ENCODE measurements around the gene SMIM8.

Gene SMIM8

DNA sequence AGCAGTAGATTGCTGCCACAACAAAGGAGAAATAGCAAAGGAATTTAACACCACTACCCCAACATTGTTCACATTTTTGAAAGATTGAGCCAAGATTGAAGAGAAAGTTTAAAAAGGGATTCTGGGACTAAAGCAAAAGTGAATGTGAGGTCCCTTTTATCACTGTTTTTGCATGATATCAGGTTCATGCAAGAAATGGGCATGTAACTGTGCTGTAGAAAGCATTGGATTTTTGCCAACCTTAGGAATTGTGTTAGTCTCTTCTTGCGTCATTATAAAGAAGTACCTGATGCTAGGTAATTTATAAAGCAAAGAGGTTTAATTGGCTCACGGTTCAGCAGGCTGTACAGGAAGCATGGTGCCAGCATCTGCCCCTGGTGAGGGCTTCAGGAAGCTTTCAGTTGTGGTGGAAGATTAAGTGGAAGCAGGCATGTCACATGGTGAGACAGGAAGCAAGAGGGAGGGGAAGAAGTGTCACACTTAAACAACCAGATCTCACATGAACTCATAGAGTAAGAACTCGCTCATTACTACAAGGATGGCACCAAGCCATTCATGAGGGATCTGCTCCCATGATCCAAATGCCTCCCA, 11.3 kb downstream of the SMIM8 start:
- DNase-seq, result no peak

GRCh38 chr6:87334683-87335082, 12.3 kb downstream of the SMIM8 start:
- no peak for DNase-seq
- intact Hi-C loops (cut with DNase I), result no loop called here

More for the DNA sequence above, 11.3 kb downstream of the SMIM8 start:
- intact Hi-C loops (cut with DNase I), result no loop called here

GRCh38 chr6:87336367-87336766, 14.0 kb downstream of the SMIM8 start:
- intact Hi-C loops (cut with DNase I), result no loop called here
- no peak for DNase-seq

DNA sequence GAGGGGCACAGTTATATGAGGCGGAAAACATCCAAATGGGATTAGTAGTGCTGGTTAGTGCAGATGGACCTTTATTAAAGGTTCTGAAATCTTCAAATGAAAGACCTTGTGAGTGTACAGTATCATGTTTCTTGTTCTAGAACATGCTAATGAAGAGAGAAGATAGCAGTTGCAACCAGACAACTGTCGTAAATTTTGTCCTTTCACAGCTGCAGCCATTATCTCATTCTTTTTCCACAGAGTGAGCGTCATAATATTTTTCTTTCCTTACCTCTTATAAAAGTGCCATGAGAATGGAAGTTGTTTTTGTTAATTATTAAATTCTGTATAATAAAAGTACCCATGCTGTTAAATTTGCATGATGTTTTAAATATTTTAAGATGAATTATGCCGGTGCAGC, 17.8 kb downstream of the SMIM8 start:
- DNase-seq, result no peak
- intact Hi-C loops (cut with DNase I), result no loop called here

- intact Hi-C loops (cut with DNase I), result no loop called here
- DNase-seq, result no peak
These were observed 18.8 kb downstream of the SMIM8 start for GRCh38 chr6:87341158-87341557.

DNA sequence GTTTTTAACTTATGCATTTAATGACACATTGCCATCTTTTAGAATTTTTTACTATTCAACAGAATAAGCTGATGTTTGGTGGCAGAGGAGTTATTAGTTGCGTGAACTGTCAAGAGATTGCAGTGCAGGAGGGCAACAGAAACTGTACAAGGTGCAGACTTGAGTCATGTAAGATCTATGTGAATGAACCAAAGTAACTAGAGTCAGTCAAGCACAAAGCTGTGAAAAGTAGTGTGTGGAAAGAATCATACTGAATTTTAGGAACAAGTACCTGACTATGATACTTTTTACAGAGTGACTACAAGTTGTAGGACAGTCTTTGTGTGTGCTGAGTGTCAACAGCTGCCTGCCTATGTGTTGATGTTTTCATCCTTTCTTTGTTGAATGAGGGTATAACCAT, 19.5 kb downstream of the SMIM8 start:
- DNase-seq, result no peak
- intact Hi-C loops (cut with DNase I), result no loop called here

DNA sequence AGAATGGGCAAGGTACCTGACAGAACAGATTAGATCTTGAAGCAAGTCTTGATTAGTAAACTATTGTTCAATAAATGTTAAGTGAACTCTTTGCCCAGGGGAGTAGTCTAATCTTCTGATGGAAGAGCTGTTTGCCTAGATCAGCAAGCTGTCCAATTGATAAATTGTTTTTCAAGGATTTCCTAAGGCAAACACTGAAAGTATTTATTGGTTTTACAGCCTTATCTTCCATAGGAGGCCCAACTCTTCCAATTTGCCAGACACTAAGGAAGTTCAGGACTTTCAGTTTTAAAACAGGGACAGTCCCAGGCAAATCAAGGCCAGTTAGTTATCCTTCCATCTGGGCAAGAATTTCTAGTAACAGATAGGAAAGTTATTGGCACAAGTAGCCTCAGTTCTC, 20.4 kb downstream of the SMIM8 start:
- no peak for DNase-seq
- intact Hi-C loops (cut with DNase I), result no loop called here

GRCh38 chr6:87344731-87345130, 22.3 kb downstream of the SMIM8 start, which contains the start of gene C6orf163:
Gene C6orf163 (plus strand): TSS chr6:87344813. CDS start chr6:87345100, 287 bp downstream.
- no peak for DNase-seq
- intact Hi-C loops (cut with DNase I), result no loop called here

DNA sequence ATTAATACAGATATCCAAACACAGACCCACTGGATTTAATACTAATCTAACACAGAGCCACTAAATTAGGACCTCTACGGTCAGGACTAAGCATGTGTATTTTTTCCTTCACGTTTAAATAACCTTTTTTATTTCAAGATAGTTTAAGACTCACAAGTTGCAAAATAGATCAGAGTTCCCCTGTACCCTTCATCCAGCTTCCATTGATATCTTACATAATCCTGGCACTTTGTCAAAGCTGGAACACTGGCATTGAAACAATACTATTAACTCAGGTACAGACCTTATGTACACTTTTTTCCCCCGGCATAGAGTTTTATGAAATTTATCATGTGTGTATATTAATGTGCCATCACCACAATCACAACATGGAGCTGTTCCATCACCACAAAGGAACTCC, 24.3 kb downstream of the SMIM8 start:
- intact Hi-C loops (cut with DNase I), result no loop called here
- no peak for DNase-seq

- no peak for DNase-seq
- intact Hi-C loops (cut with DNase I), result no loop called here
These were observed 27.5 kb downstream of the SMIM8 start for GRCh38 chr6:87349896-87350295.

GRCh38 chr6:87350516-87350915, 28.1 kb downstream of the SMIM8 start:
- intact Hi-C loops (cut with DNase I), result no loop called here
- no peak for DNase-seq

GRCh38 chr6:87351583-87351982, 29.2 kb downstream of the SMIM8 start:
- intact Hi-C loops (cut with DNase I), result no loop called here
- no peak for DNase-seq

DNA sequence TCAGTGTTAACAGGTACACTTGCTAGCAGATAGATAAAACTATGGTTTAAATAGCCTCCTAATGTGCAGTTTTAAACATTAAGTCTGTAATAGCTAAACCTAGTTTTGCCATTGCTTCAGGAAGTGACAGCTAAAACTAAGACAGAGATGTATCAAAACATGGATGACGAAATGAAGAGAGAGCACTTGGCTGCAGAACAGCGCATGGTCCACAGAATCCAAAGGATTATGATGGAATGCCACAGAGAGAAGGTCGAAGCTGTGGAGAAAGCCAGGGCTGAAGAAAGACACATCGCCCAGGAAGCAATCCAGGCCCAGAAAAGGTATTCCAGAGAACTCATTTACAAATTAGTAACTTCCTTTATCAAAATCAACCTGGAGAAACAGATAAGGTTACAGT, 33.8 kb downstream of the SMIM8 start:
- intact Hi-C loops (cut with DNase I), result no loop called here

DNA sequence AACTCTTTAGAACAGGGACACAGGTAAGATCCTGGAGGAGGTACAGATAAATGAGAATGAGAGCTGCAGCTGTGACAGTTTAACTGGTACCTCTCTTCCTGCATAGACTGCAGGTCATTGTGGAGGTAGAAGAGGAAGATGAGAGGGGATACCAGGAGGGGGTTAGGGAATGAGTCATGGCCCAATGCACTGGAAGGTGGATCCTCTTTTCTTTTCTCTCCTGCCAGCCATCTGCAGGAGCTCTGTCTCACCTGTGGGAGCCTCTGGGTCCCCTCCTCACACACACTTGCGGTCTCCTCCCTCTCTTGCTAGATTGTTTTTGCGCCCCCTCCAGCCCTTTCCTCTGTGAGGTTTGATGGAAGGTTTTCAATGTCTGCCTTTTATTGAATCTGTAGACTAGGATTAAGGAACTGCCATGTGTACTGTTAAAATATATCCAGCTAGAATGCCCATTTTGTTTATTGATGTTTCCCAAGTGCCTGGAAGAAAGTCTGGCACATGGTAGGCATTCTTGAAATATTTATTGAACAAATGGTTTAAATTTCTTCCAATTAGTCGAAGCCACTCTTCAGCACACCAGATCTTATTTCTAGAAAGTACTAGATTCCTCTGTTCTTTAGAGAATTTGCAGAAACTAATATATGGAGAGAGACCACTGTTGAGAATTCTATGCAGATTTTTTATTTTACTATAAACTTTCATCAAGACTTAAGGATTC, 35.2 kb downstream of the SMIM8 start:
- DNase-seq, result no peak
- intact Hi-C loops (cut with DNase I), result no loop called here

More for the DNA sequence above, 33.8 kb downstream of the SMIM8 start:
- no peak for DNase-seq

DNA sequence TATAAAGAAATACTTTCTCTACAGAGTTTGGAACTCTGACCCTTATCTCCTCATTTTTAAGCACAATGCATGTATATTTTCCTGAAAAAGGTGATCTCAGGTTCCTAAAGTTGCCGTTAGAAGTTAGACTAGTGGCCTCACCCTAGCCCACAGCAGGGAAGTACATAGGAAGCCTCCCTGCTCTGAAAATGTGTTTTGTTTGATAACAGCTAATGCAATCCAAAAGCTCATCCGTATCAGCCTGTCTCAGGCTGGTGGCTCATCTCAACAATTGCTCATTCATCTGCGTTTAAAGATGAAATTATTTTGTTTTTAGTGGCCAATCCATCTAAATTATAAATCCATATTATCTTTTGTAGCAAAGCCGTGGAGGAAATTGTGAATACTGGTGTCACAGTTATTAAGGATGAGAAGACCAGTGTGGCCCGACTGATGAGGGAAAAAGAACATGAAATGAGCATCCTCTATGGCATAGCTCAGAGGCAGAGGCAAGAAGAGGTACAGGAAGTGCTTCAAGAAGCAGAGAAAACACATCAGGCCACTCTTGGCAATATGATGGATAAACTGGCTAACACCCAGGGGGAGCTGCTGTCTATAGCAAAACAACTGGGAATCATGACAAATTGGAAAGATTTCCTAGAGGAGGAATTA, 42.3 kb downstream of the SMIM8 start:
- intact Hi-C loops (cut with DNase I), result no loop called here

DNA sequence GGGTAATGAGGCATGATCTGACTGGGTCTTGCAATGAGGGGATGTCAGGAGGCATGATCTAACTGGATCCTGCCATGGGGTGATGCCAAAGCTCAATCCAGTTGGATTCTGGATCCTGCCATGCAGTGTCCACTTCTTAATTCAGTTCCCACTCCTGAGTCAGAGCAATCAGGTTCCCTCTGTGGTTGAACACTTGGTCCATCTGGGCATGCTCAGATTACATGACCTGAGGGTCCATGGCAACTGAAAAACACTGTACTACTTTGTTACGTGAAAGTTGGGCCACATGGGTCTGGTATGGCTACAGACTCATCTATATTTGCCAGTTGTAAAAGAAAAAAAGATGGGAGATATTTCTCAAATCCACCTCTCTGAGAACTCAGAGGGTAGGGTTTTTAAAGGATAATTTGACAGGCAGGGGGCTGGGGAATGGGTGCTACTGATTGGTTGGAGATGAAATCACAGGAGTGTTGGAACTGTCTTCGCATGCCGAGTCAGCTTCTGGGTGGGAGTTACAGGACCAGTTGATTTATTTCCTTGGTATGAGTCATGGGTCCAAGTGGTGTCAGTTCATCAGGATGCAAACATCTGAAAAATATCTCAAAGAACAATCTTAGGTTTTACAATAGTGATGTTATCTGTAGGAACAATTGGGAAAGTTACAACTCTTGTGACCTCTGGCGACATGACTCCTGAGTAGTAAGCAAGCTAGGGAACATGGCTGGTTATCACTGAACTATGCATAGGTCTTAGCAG, 43.9 kb downstream of the SMIM8 start:
- intact Hi-C loops (cut with DNase I), result no loop called here

More for the DNA sequence above, 42.3 kb downstream of the SMIM8 start:
- no peak for DNase-seq

GRCh38 chr6:87366899-87367298, 44.5 kb downstream of the SMIM8 start:
- DNase-seq, result no peak
- intact Hi-C loops (cut with DNase I), result no loop called here

More for the DNA sequence above, 43.9 kb downstream of the SMIM8 start:
- no peak for DNase-seq

DNA sequence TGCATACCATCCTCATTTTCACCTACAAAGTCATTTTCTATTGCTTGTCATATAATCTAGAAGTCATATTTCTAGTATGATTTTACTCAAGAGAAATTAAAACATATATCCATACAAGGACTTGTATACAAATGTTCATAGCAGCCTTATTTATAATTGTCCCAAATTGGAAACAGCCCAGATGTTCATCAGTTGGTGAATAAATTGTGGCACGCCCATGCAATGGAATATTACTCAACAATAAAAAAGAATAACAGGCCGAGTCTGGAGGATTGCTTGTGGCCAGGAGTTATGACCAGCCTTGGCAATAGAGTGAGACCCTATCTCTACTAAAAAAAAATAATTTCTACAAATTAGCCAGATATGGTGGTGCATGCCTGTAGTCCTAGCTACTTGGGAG, 51.0 kb downstream of the SMIM8 start:
- DNase-seq, result no peak
- intact Hi-C loops (cut with DNase I), result no loop called here

- intact Hi-C loops (cut with DNase I), result no loop called here
- no peak for DNase-seq
These were observed 52.9 kb downstream of the SMIM8 start for GRCh38 chr6:87375315-87375714.

DNA sequence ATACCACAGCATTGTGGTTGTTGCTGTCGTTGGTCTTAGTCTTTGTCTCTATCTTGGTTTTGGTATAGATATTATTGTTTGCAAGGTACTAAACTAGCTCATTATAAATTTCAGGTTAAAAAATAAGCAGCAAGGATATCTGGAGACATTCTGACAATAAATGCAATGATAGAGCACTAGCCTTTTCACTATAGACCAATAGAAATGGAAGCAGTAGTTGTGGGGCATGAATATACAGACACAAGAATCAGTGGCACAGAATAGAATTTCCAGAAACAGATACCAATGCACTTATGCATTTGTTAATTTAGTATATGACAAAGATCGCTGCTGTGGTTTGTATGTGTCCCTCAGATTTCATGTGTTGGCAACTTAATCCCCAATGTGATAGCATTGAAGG, 54.3 kb downstream of the SMIM8 start:
- intact Hi-C loops (cut with DNase I), result no loop called here
- DNase-seq, result no peak

GRCh38 chr6:87378947-87379346, 56.6 kb downstream of the SMIM8 start:
- DNase-seq, result no peak
- intact Hi-C loops (cut with DNase I), result no loop called here

Data from posterior cingulate gyrus (tissue), 11 donors.